Heart left ventricle (tissue), 16 donors: Measurements from ENCODE around the gene SPRR2E. TPM values are rescaled to one million over a fixed set of nuclear protein-coding genes. Genes with fewer than 3 reads are reported as not detected.

Experiments
- ATAC-seq, 4 donors: fragments of 200-7000 bp; cut with Tn5 transposase; one replicate each; pipeline ENCODE4 v1.9.1; 2020 to 2022; ENCODE audit warnings: moderate library complexity in 4 of 4, mild to moderate bottlenecking in 3 of 4, moderate number of reproducible peaks in 1 of 4
- DNase-seq, 5 donors: peaks; one replicate each; pipeline ENCODE4 v3.0.0-alpha.2; 2020
- H3K27ac ChIP-seq, 12 donors: fragments of 200-600 bp; sonication (generic) in 4 of 12; one replicate each; pipeline versions ENCODE4 v1.5.0 to v1.8.0; 2016 to 2022; ENCODE audit warnings: mild to moderate bottlenecking in 2 of 12
- H3K27me3 ChIP-seq, 9 donors: fragments of 200-600 bp; sonication (generic) in 2 of 9; one replicate each; pipeline versions ENCODE4 v1.5.1 to v1.8.0; 2016 to 2022; ENCODE audit warnings: mild to moderate bottlenecking in 3 of 9
- H3K36me3 ChIP-seq, 9 donors: fragments of 200-600 bp; sonication (generic) in 2 of 9; one replicate each; pipeline versions ENCODE4 v1.5.0 to v1.8.0; 2018 to 2022; ENCODE audit warnings: mild to moderate bottlenecking in 2 of 9
- H3K4me1 ChIP-seq, 12 donors: fragments of 200-600 bp; sonication (generic) in 4 of 12; one replicate each; pipeline versions ENCODE4 v1.5.0 to v1.8.0; 2016 to 2022; ENCODE audit warnings: mild to moderate bottlenecking in 3 of 12
- H3K4me3 ChIP-seq, 12 donors: fragments of 200-600 bp; sonication (generic) in 4 of 12; one replicate each; pipeline versions ENCODE4 v1.5.0 to v1.8.0; 2017 to 2022; ENCODE audit warnings: mild to moderate bottlenecking in 9 of 12, moderate library complexity in 4 of 12
- H3K9me3 ChIP-seq, 12 donors: fragments of 200-600 bp; sonication (generic) in 4 of 12; one replicate each; pipeline versions ENCODE4 v1.5.0 to v1.8.0; 2016 to 2022; ENCODE audit warnings: mild to moderate bottlenecking in 1 of 12
- CTCF ChIP-seq, 12 donors: fragments of 200-600 bp; sonication (generic) in 4 of 12; IDR thresholded peaks; one replicate each; pipeline versions ENCODE4 v1.5.0 to v1.8.0; 2018 to 2022; ENCODE audit warnings: antibody characterized with exemption in 12 of 12, mild to moderate bottlenecking in 5 of 12
- POLR2A ChIP-seq, 2 donors: fragments of 450-650 bp; IDR thresholded peaks; one replicate each; pipeline ENCODE4 v1.6.1; 2017; ENCODE audit warnings: antibody characterized with exemption in 2 of 2, mild to moderate bottlenecking in 2 of 2, moderate library complexity in 2 of 2
- WGBS, 4 donors: extraction: QIAGEN DNeasy Blood & Tissue Kit in 2 of 4; methylation state at CpG; one replicate each; pipeline versions ENCODE4 v1.1.5 to v1.1.7; 2013 to 2018; 5-methylcytosine and 5-hydroxymethylcytosine counted together
- intact Hi-C, 10 donors: fragments of 100-400 bp; cut with DNase I; formaldehyde crosslinking; loops; one replicate each; pipeline versions ENCODE4 v1.11.1 to v1.14.2; 2022
- polyA plus RNA-seq, 2 donors: library from polyadenylated mRNA; stranded (reverse); fragments of 200-250 nt; gene quantifications; one replicate each; pipeline ENCODE4 v1.2.3, GENCODE V29; 2013
- total RNA-seq, 9 donors: library from RNA; depleted of rRNA in 2 of 9; stranded (reverse); fragments of >200 nt in 2 of 9; fragmentation: NEBNext Ultra II Directional in 3 of 9; extraction: Animal tissue kit (Norgen Biotek cat#: 25700) in 3 of 9; gene quantifications; one replicate each; pipeline versions ENCODE4 v1.1.0 to v1.2.4, GENCODE V29; 2016 to 2023
- donor health status: ischemic (EF 13 %, LVEDD 7.1; RV severe dilation, severe dysfunction).
- donor health status: healthy with polysubstance abuse.
- donor health status: DM: no; HTN: yes; CAD: no.
- donor health status: DM: no; HTN: no; CAD: no.
- donor health status: ischemic (EF 25% LVEDD 6.9; RV normal size, moderate dysfunction).
- donor health status: ischemic (EF 25% LVEDD 5.7; RV mildly dilated, moderate dysfunction).
- donor health status: healthy.
- donor health status: DM: yes; HTN: yes; CAD: no.
- donor health status: ischemic (EF 35%, LVEDD 5.7; RV mildly dilated, moderate dysfunction).
- donor health status: nonischemic (EF 11% LVEDD 7.7; RV severe dilation, severe dysfunction).
- donor health status: DM: yes; HTN: yes; CAD: no.
- donor health status: PGD.
- donor health status: ischemic (EF 29% LVEDD 5.4; RV normal size, mild dysfunction).
- donor health status: nonischemic (EF 23%, LVEDD 6.1; RV moderate dilation, normal function).

Gene SPRR2E
- total and polyA plus RNA-seq, 11 donors = 0.12 TPM; not detected in 10

DNA sequence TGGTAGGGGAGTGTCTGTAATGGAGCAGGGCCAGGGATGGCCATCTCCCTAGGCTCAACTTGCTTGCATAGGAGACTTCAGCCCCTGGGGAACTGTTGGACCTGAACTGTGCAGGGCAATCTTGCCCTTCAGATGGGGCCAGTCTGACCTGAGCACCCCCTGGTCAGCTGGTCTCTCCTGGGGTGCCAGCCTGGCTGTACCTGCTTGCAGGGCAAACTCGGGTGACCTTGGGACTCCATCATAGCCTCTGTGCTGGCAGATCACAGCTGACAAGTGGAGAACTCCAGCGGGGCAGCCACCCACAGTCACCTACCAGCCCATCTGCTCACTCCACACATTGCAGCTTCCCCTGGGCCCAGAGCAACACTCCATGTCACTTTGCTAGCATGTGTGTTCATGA, 45.1 kb downstream of the SPRR2E start:
- ATAC-seq (no peak), DNase-seq (peak in 1 of 5 donors; percentile 42)
- peaks cover 0 to 11% (median 1%) of the 10 kb centered on the region in 12 donors for H3K9me3 ChIP-seq
- TF ChIP-seq POLR2A (IDR thresholded peaks at IDR 0.05) (no peak), CTCF (IDR thresholded peaks at IDR 0.05) (no peak)
- H3K36me3 ChIP-seq = no peaks in the 10 kb centered on the region
- H3K27me3 ChIP-seq = peaks cover 0 to 4% (median 0%) of the 10 kb centered on the region in 9 donors
- no peaks in the 10 kb centered on the region for H3K4me1 ChIP-seq
- no peak overlapping the region for H3K4me3 ChIP-seq
- no peak overlapping the region for H3K27ac ChIP-seq
- intact Hi-C loops = no loop called here
- WGBS, 4 donors = 65 to 83% (median 75%) methylated on average over 1 to 2 of the region's 2 CpGs

Other genes with a start within 250 kb of the SPRR2E start
- not detected for gene LCE7A, start 234.5 kb downstream of the SPRR2E start, total RNA-seq
- not detected for gene LCE7A, start 234.5 kb downstream of the SPRR2E start, polyA plus RNA-seq
- not detected for gene SMCP, start 216.2 kb downstream of the SPRR2E start, total RNA-seq
- not detected for gene SMCP, start 216.2 kb downstream of the SPRR2E start, polyA plus RNA-seq
- not detected for gene IVL, start 186.0 kb downstream of the SPRR2E start, total RNA-seq
- under 1 TPM in 1 of 2 donors, not detected in 1; 0.03 TPM for gene IVL, start 186.0 kb downstream of the SPRR2E start, polyA plus RNA-seq
- not detected for gene SPRR5, start 147.3 kb downstream of the SPRR2E start, total RNA-seq
- gene SPRR5, start 147.3 kb downstream of the SPRR2E start, polyA plus RNA-seq = not detected
- not detected for gene SPRR4, start 123.9 kb downstream of the SPRR2E start, total RNA-seq
- gene SPRR4, start 123.9 kb downstream of the SPRR2E start, polyA plus RNA-seq = not detected
- gene SPRR1A, start 110.4 kb downstream of the SPRR2E start, total RNA-seq = not detected
- gene SPRR1A, start 110.4 kb downstream of the SPRR2E start, polyA plus RNA-seq = not detected
- not detected for gene SPRR3, start 92.8 kb downstream of the SPRR2E start, total RNA-seq
- gene SPRR3, start 92.8 kb downstream of the SPRR2E start, polyA plus RNA-seq = 1 to 10 TPM in 1 of 2 donors, not detected in 1; 1.2 TPM
- gene SPRR1B, start 63.3 kb downstream of the SPRR2E start, total RNA-seq = not detected
- gene SPRR1B, start 63.3 kb downstream of the SPRR2E start, polyA plus RNA-seq = not detected
- gene SPRR2D, start 53.4 kb downstream of the SPRR2E start, total RNA-seq = not detected
- gene SPRR2D, start 53.4 kb downstream of the SPRR2E start, polyA plus RNA-seq = under 1 TPM in 1 of 2 donors, not detected in 1; 0.12 TPM
- gene SPRR2A, start 37.0 kb downstream of the SPRR2E start, total RNA-seq = not detected
- gene SPRR2A, start 37.0 kb downstream of the SPRR2E start, polyA plus RNA-seq = under 1 TPM in 1 of 2 donors, not detected in 1; 0.32 TPM
- not detected for gene SPRR2B, start 22.9 kb downstream of the SPRR2E start, total RNA-seq
- gene SPRR2B, start 22.9 kb downstream of the SPRR2E start, polyA plus RNA-seq = not detected
- gene SPRR2F, start 19.0 kb upstream of the SPRR2E start, total RNA-seq = 1 to 10 TPM in 1 of 9 donors, not detected in 8; 5.5 TPM
- gene SPRR2F, start 19.0 kb upstream of the SPRR2E start, polyA plus RNA-seq = not detected
- gene SPRR2G, start 56.4 kb upstream of the SPRR2E start, total RNA-seq = not detected
- not detected for gene SPRR2G, start 56.4 kb upstream of the SPRR2E start, polyA plus RNA-seq
- not detected for gene LELP1, start 108.9 kb upstream of the SPRR2E start, total RNA-seq
- not detected for gene LELP1, start 108.9 kb upstream of the SPRR2E start, polyA plus RNA-seq
- 1 to 10 TPM in 1 of 9 donors, not detected in 8; 1.1 TPM for gene PRR9, start 123.1 kb upstream of the SPRR2E start, total RNA-seq
- not detected for gene PRR9, start 123.1 kb upstream of the SPRR2E start, polyA plus RNA-seq
- not detected for gene LORICRIN, start 165.2 kb upstream of the SPRR2E start, total RNA-seq
- gene LORICRIN, start 165.2 kb upstream of the SPRR2E start, polyA plus RNA-seq = not detected
- gene PGLYRP3, start 218.4 kb upstream of the SPRR2E start, total RNA-seq = not detected
- not detected for gene PGLYRP3, start 218.4 kb upstream of the SPRR2E start, polyA plus RNA-seq